ENCODE data around the gene OXCT1. TPM values are rescaled to one million over a fixed set of nuclear protein-coding genes. Genes with fewer than 3 reads are reported as not detected.

The OXCT1 gene
- total and polyA plus RNA-seq, 7 donors, result 5.5 to 22.1 (median 10.7) TPM

GRCh38 chr5:41844502-41844901 is 25.7 kb downstream of the OXCT1 start:
- ATAC-seq (no peak), DNase-seq (no peak)
- no peaks in the 10 kb centered on the region for H3K4me1 ChIP-seq
- H3K9me3 ChIP-seq, result no peaks in the 10 kb centered on the region
- peaks cover 4 to 12% of the 10 kb centered on the region in 2 donors for H3K36me3 ChIP-seq (ENCODE audit: insufficient read depth in 1 of 2, low read depth in 1 of 2)
- H3K4me3 ChIP-seq, result no peak overlapping the region
- TF ChIP-seq, protein P1, sequence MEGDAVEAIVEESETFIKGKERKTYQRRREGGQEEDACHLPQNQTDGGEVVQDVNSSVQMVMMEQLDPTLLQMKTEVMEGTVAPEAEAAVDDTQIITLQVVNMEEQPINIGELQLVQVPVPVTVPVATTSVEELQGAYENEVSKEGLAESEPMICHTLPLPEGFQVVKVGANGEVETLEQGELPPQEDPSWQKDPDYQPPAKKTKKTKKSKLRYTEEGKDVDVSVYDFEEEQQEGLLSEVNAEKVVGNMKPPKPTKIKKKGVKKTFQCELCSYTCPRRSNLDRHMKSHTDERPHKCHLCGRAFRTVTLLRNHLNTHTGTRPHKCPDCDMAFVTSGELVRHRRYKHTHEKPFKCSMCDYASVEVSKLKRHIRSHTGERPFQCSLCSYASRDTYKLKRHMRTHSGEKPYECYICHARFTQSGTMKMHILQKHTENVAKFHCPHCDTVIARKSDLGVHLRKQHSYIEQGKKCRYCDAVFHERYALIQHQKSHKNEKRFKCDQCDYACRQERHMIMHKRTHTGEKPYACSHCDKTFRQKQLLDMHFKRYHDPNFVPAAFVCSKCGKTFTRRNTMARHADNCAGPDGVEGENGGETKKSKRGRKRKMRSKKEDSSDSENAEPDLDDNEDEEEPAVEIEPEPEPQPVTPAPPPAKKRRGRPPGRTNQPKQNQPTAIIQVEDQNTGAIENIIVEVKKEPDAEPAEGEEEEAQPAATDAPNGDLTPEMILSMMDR (IDR thresholded peaks at IDR 0.05), result no peak
- no peaks in the 10 kb centered on the region for H3K27me3 ChIP-seq (ENCODE audit: insufficient read depth in 3 of 3, low read length in 2 of 3)
- WGBS, 3 donors, result 69 to 81% (median 69%) methylated on average over 3 of the region's 3 CpGs
- H3K27ac ChIP-seq, result no peak overlapping the region
- intact Hi-C loops (cut with DNase I), result loop anchor here in 1 of 2 donors (10.0 kb wide), 2 partner anchors 150 to 940 kb away; partner anchors contain the start of gene C7

GRCh38 chr5:41843456-41844370 is 26.5 kb downstream of the OXCT1 start:
- TF ChIP-seq, protein P1 (IDR thresholded peaks at IDR 0.05), result peak; percentile 82
- peak in 2 of 4 donors; percentile 74 to 81 for ATAC-seq
- no peak for DNase-seq
- Histone ChIP-seq H3K27ac (no peak overlapping the region), H3K27me3 (ENCODE audit: insufficient read depth in 3 of 3, low read length in 2 of 3) (no peaks in the 10 kb centered on the region), H3K36me3 (ENCODE audit: insufficient read depth in 1 of 2, low read depth in 1 of 2) (peaks cover 0 to 6% of the 10 kb centered on the region in 2 donors), H3K4me3 (no peak overlapping the region), H3K9me3 (no peaks in the 10 kb centered on the region), H3K4me1 (no peaks in the 10 kb centered on the region)
- intact Hi-C loops (cut with DNase I), result loop anchor here in 1 of 2 donors (2.0 to 10.0 kb wide), 3 partner anchors 149 to 939 kb away; partner anchors contain the start of gene C7
- WGBS, 3 donors, result 38 to 39% (median 38%) methylated on average over 6 of the region's 6 CpGs

- no peaks in the 10 kb centered on the region for H3K27me3 ChIP-seq (ENCODE audit: insufficient read depth in 3 of 3, low read length in 2 of 3)
- no peak overlapping the region for H3K4me3 ChIP-seq
- ATAC-seq (no peak), DNase-seq (no peak)
- no peak overlapping the region for H3K27ac ChIP-seq
- TF ChIP-seq, protein P1 (IDR thresholded peaks at IDR 0.05), result no peak
- intact Hi-C loops (cut with DNase I), result loop anchor here in 1 of 2 donors (2.0 to 10.0 kb wide), 3 partner anchors 148 to 938 kb away; partner anchors contain the start of gene C7
- H3K36me3 ChIP-seq (ENCODE audit: insufficient read depth in 1 of 2, low read depth in 1 of 2), result peaks cover 0 to 9% of the 10 kb centered on the region in 2 donors
- H3K4me1 ChIP-seq, result no peaks in the 10 kb centered on the region
- no peaks in the 10 kb centered on the region for H3K9me3 ChIP-seq
Observed at GRCh38 chr5:41842777-41843176, 27.4 kb downstream of the OXCT1 start.

DNA sequence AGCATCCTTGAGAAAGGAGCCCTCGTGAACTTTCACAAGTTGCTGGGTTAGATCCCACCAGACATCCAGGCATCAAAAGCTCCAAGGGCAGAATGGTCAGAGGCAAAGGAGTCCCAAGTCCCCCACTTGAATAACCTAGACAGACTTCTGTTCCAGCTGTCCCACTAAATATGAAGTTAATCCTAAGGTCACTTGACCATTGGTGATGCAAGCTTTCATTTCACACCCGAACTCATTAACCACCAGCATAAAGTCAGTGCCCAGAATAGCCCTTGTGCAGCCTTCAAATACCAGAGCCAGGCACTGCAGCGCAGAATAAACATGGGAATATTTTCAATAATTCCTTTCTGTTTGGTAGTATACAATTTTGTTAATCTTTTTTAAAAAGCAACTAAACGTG is 28.9 kb downstream of the OXCT1 start:
- H3K27ac ChIP-seq, result no peak overlapping the region
- peak in 3 of 4 donors; percentile 59 to 64 (median 60) for ATAC-seq

More for the DNA sequence above, 28.9 kb downstream of the OXCT1 start:
- no peak for DNase-seq
- intact Hi-C loops (cut with DNase I), result loop anchor here in 1 of 2 donors (10.0 kb wide), 2 partner anchors 147 to 937 kb away; partner anchors contain the start of gene C7
- Histone ChIP-seq H3K36me3 (ENCODE audit: insufficient read depth in 1 of 2, low read depth in 1 of 2) (peaks cover 0 to 9% of the 10 kb centered on the region in 2 donors), H3K9me3 (no peaks in the 10 kb centered on the region), H3K4me1 (no peaks in the 10 kb centered on the region), H3K27me3 (ENCODE audit: insufficient read depth in 3 of 3, low read length in 2 of 3) (no peaks in the 10 kb centered on the region), H3K4me3 (no peak overlapping the region)
- TF ChIP-seq, protein P1 (IDR thresholded peaks at IDR 0.05), result no peak
- 65 to 83% (median 69%) methylated on average over 4 of the region's 4 CpGs for WGBS, 3 donors

All from psoas muscle (tissue), 8 donors.